CD4-positive, alpha-beta T cell treated with Interleukin-15 for 1 hour (primary cell): ENCODE measurements around the gene CLVS2.

Source experiments
- DNase-seq: peaks from one replicate; pipeline ENCODE4 v3.0.0-alpha.2; 2020

The CLVS2 gene

GRCh38 chr6:123027408-123027807, 31.4 kb downstream of the CLVS2 start:
- no peak for DNase-seq

GRCh38 chr6:123028263-123028662, 32.2 kb downstream of the CLVS2 start:
- no peak for DNase-seq

- no peak for DNase-seq
Measured at GRCh38 chr6:123030282-123030681, 34.2 kb downstream of the CLVS2 start.

DNA sequence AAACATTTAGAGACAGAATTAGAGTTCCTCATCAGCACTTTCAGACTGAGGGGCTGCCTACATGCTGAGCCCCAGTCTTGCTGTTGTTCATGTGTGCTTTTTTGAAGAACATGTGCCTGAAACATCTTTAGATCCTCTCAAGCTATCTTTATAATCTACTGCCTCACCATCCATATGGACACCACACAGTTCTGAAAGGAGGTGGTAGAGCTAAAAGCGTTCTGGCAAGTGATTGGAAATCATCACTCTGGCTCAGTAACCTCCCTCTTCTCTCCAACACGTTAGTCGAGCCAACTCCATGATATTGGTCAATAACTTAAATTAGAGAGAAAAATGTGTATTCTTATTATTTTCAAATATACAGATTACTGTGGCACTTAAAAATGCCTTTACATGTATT, 40.6 kb downstream of the CLVS2 start:
- no peak for DNase-seq

GRCh38 chr6:123039431-123039830, 43.4 kb downstream of the CLVS2 start:
- no peak for DNase-seq

- no peak for DNase-seq
Measured at GRCh38 chr6:123042401-123042800, 46.4 kb downstream of the CLVS2 start.

GRCh38 chr6:123044341-123044860, 48.4 kb downstream of the CLVS2 start:
- DNase-seq, result no peak

DNA sequence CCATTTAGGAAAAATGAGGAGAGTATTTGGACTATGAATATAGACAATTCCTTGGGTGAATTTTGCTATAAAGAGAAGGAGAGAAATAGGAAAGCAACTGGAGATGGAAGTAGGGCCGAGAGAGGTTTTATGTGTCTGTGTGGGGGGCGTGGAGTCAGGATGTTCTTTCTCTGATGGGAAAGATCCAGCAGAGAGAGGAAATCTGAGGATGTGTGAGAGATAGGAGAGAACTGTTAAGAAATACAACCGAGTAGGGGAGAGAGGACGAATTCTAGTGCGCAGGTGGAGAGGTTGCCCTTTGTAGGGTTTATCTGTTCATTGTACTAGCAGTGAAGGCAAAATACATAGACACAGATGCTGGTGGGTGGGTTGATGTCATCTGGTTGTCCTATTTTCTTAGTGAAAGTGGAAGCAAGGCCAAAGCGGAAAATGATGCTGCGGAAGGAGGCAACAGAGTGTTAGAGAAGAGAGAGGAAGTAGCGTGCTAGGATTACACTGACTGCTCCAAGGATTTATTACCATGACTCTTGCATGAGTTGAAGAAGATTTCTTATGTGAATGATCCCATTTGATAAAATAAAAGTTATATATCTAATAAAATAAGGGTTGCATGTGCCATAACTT, 57.7 kb downstream of the CLVS2 start:
- DNase-seq, result no peak

- no peak for DNase-seq
Measured at GRCh38 chr6:123055256-123055655, 59.2 kb downstream of the CLVS2 start.

DNA sequence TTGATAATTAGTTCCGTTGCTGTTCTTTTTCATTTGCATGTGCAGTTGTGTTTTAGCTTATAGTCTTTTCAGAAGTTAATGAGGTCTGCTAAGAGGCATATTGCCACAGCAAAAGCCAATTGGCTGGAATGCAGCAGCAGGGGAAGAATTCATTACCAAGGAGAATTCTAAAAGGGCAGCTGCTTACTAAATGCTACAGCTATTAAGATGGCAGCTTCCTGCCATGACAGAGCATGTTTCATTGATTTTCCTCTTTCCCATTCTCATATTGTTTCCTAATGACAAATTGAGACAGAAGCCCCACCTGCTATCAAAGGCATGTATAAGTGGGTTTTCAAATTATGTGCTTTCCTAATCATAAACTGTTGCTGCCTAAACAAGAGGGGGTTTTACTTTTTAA, 66.6 kb downstream of the CLVS2 start:
- DNase-seq, result no peak

- no peak for DNase-seq
Measured at GRCh38 chr6:123064038-123064437, 68.0 kb downstream of the CLVS2 start.

- DNase-seq, result no peak
Measured at GRCh38 chr6:123074616-123075015, 78.6 kb downstream of the CLVS2 start.

- DNase-seq, result no peak
Measured at GRCh38 chr6:123085403-123085802, 89.4 kb downstream of the CLVS2 start.

GRCh38 chr6:123089226-123089625, 93.2 kb downstream of the CLVS2 start:
- no peak for DNase-seq

DNA sequence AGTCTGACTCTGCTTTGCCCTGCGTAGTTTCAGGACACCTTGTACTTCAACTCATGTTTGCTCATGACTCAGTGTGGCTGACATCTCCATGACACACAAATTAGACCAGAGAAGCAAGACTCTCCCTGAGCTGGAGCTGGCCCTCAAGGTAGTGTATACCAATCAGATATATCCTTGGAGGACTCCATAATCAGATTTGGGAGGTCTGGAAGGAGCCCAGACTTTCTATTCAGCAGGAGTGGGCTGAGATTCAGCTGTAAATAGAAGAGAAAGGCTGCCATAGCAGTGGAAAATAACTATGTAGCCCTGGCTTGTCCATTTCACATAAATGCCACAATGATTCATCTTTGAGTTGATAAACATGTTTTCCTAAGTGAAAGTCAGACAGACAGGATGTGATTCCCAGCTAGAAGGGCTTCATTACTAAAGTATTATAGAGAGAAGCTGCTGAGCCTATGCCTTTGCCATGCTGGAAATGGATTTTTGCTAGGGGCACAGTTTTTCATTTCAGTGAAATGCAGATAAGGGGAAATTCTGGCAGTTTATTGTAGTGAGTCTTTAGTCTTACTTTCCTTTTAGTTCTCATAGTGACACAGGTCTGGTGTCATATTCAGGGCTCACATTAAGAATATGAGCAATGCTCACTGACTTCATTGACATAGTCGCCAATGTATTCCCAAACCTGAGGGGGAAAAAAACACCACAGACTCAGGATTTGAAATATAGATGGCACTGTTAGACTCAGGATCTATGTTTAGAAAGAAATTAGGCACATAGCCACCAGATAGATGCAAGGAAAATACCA, 95.3 kb downstream of the CLVS2 start:
- no peak for DNase-seq

- no peak for DNase-seq
Measured at GRCh38 chr6:123091896-123092271, 95.8 kb downstream of the CLVS2 start.

- no peak for DNase-seq
Measured at GRCh38 chr6:123094795-123095194, 98.8 kb downstream of the CLVS2 start.

GRCh38 chr6:123105561-123105960, 109.5 kb downstream of the CLVS2 start:
- no peak for DNase-seq

GRCh38 chr6:123116370-123116769, 120.3 kb downstream of the CLVS2 start:
- no peak for DNase-seq

DNA sequence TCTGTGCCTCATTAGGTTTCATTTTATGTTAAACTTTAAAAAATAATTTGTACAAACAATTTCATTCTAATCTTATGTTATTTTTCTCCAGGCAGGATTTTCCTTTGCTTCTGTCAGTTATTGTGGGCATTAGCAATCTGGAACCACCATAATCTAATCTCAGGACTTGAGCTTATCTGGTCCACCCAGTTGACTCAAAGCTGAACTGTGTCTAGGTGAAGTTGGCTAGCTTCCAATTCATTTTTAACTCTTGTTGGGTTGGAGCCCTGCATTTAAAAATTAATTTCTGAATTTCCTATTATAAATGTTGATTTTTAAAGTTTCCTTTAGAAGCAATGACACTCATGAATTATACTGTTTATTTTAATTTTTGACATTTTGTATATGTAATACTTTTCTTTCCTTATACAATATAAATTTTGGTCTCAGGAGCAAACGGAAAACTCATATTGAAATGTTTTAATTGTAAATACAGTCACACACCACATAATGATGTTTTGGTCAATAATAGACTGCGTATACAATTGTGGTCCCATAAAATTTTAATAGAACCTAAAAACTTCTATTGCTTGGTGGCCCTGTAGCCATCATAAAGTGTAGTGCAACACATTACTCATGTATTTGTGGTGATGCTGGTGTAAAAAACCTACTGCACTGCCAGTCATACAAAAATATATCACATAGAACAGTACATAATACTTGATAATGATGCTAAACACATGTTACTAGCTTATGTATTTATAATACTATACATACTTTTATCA, 121.3 kb downstream of the CLVS2 start:
- no peak for DNase-seq

DNA sequence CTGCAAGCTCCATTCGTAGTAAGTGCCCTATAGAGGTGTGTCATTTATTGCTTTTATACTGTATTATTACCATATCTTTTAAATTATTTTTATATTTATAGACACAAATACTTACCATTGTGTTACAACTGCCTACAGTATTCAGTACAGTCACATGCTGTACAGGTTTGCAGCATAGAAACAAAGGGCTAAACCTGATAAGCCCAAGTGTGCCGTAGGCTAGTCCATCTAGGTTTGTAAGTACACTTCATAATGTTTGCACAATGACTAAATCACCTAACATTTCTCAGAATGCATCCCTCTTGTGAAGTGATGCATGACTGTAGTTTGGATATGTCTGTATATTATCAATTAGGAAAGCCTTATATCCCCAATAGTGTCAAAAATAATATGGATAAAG, 122.8 kb downstream of the CLVS2 start:
- DNase-seq, result no peak
